ENCODE results near the gene RPS6KA3. TPM values are rescaled to one million over a fixed set of nuclear protein-coding genes. Genes with fewer than 3 reads are reported as not detected.

Gene RPS6KA3
- total RNA-seq, result 40.4 TPM
- long read RNA-seq, full-length matches to known transcripts, result 59 of 83 reads
- long read RNA-seq, partial matches to known transcripts, result 9 of 83 reads
- long read RNA-seq, other reads (novel, unspliced or antisense), result 15 of 83 reads

GRCh38 chrX:20266810-20267606 is at the start of gene RPS6KA3:
Gene RPS6KA3, minus strand, starts transcription at chrX:20266909. Its CDS starts 277 bp downstream, at chrX:20266632.
- intact Hi-C loops (cut with DNase I), result loop anchor here (2.0 to 5.0 kb wide), 3 partner anchors 60 to 126 kb away; partner anchors contain the start of gene EIF1AX
- DNase-seq (ENCODE audit: low spot score), result peak; percentile 97

- DNase-seq (ENCODE audit: low spot score), result no peak
- intact Hi-C loops (cut with DNase I), result no loop called here
Observed at GRCh38 chrX:20315140-20315539, 48.4 kb upstream of the RPS6KA3 start.

GRCh38 chrX:20313899-20314298 is 47.2 kb upstream of the RPS6KA3 start:
- intact Hi-C loops (cut with DNase I), result no loop called here
- DNase-seq (ENCODE audit: low spot score), result no peak

GRCh38 chrX:20312018-20312417 is 45.3 kb upstream of the RPS6KA3 start:
- intact Hi-C loops (cut with DNase I), result no loop called here
- no peak for DNase-seq (ENCODE audit: low spot score)

GRCh38 chrX:20311505-20311904 is 44.8 kb upstream of the RPS6KA3 start:
- DNase-seq (ENCODE audit: low spot score), result no peak
- intact Hi-C loops (cut with DNase I), result no loop called here

- intact Hi-C loops (cut with DNase I), result no loop called here
- DNase-seq (ENCODE audit: low spot score), result no peak
Observed at GRCh38 chrX:20309806-20310205, 43.1 kb upstream of the RPS6KA3 start.

- intact Hi-C loops (cut with DNase I), result no loop called here
- DNase-seq (ENCODE audit: low spot score), result no peak
Observed at GRCh38 chrX:20306668-20307067, 40.0 kb upstream of the RPS6KA3 start.

- intact Hi-C loops (cut with DNase I), result no loop called here
- no peak for DNase-seq (ENCODE audit: low spot score)
Observed at GRCh38 chrX:20300822-20301221, 34.1 kb upstream of the RPS6KA3 start.

- intact Hi-C loops (cut with DNase I), result no loop called here
Observed at GRCh38 chrX:20294957-20295356, 28.2 kb upstream of the RPS6KA3 start.

GRCh38 chrX:20294284-20294683 is 27.6 kb upstream of the RPS6KA3 start:
- intact Hi-C loops (cut with DNase I), result no loop called here

More at GRCh38 chrX:20294957-20295356, 28.2 kb upstream of the RPS6KA3 start:
- DNase-seq (ENCODE audit: low spot score), result no peak

GRCh38 chrX:20285511-20285910 is 18.8 kb upstream of the RPS6KA3 start:
- intact Hi-C loops (cut with DNase I), result no loop called here
- no peak for DNase-seq (ENCODE audit: low spot score)

More at GRCh38 chrX:20294284-20294683, 27.6 kb upstream of the RPS6KA3 start:
- DNase-seq (ENCODE audit: low spot score), result no peak

GRCh38 chrX:20284992-20285391 is 18.3 kb upstream of the RPS6KA3 start:
- intact Hi-C loops (cut with DNase I), result no loop called here
- DNase-seq (ENCODE audit: low spot score), result no peak

- DNase-seq (ENCODE audit: low spot score), result no peak
- intact Hi-C loops (cut with DNase I), result no loop called here
Observed at GRCh38 chrX:20284444-20284843, 17.7 kb upstream of the RPS6KA3 start.

GRCh38 chrX:20280938-20281337 is 14.2 kb upstream of the RPS6KA3 start:
- DNase-seq (ENCODE audit: low spot score), result no peak
- intact Hi-C loops (cut with DNase I), result no loop called here

GRCh38 chrX:20274121-20274520 is 7.4 kb upstream of the RPS6KA3 start:
- DNase-seq (ENCODE audit: low spot score), result no peak
- intact Hi-C loops (cut with DNase I), result no loop called here

- intact Hi-C loops (cut with DNase I), result no loop called here
- DNase-seq (ENCODE audit: low spot score), result no peak
Observed at GRCh38 chrX:20271730-20272129, 5.0 kb upstream of the RPS6KA3 start.

- no peak for DNase-seq (ENCODE audit: low spot score)
- intact Hi-C loops (cut with DNase I), result no loop called here
Observed at GRCh38 chrX:20271186-20271585, 4.5 kb upstream of the RPS6KA3 start.

GRCh38 chrX:20270562-20270890 is 3.8 kb upstream of the RPS6KA3 start:
- no peak for DNase-seq (ENCODE audit: low spot score)
- intact Hi-C loops (cut with DNase I), result no loop called here

GRCh38 chrX:20269848-20270561 is 3.3 kb upstream of the RPS6KA3 start:
- no peak for DNase-seq (ENCODE audit: low spot score)
- intact Hi-C loops (cut with DNase I), result loop anchor here (5.0 kb wide), 2 partner anchors 63 to 92 kb away; no protein-coding TSS in a partner anchor

- intact Hi-C loops (cut with DNase I), result loop anchor here (2.0 to 5.0 kb wide), 3 partner anchors 61 to 127 kb away; partner anchors contain the start of gene EIF1AX
Observed at GRCh38 chrX:20267931-20268701, 1.4 kb upstream of the RPS6KA3 start.

More at GRCh38 chrX:20267931-20268701, 1.4 kb upstream of the RPS6KA3 start:
- DNase-seq (ENCODE audit: low spot score), result peak; percentile 75

Data from cardiac septum (tissue), 1 donor.